ENCODE data around the gene NCKAP5.

DNA sequence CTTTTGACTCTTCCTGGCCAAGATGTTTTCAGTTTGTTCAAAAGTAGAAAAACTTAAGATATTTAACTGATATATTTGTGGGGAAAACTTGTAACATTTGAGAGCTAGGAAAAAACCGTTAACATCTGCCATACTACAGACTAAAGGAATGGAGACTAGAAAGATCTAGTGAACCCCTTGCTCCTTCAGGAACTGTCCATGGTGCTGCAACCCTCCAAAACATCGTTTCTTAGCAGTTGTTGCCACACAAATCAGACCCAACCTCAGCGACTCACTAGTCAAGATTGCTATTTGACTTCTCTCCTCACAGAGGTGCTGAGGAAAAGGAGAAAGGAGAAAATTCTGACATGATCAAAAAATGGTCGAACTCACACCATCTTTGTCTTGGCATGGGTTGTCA lies 504.5 kb downstream of the NCKAP5 start:
- TF ChIP-seq, protein P1, sequence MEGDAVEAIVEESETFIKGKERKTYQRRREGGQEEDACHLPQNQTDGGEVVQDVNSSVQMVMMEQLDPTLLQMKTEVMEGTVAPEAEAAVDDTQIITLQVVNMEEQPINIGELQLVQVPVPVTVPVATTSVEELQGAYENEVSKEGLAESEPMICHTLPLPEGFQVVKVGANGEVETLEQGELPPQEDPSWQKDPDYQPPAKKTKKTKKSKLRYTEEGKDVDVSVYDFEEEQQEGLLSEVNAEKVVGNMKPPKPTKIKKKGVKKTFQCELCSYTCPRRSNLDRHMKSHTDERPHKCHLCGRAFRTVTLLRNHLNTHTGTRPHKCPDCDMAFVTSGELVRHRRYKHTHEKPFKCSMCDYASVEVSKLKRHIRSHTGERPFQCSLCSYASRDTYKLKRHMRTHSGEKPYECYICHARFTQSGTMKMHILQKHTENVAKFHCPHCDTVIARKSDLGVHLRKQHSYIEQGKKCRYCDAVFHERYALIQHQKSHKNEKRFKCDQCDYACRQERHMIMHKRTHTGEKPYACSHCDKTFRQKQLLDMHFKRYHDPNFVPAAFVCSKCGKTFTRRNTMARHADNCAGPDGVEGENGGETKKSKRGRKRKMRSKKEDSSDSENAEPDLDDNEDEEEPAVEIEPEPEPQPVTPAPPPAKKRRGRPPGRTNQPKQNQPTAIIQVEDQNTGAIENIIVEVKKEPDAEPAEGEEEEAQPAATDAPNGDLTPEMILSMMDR (conservative IDR thresholded peaks at IDR 0.05; ENCODE audit: low read depth, low read length): no peak
- no peak for TF ChIP-seq EZH2 (IDR thresholded peaks at IDR 0.05; ENCODE audit: low read length, unreplicated experiment)

Data from PC-3 (cell line).